Endothelial cell of umbilical vein (primary cell): Measurements from ENCODE around the gene SLC38A1. TPM values are rescaled to one million over a fixed set of nuclear protein-coding genes. Genes with fewer than 3 reads are reported as not detected.

Experiments
- BruUV-seq: library from RNA; stranded (reverse); fragments of 400-500 nt; replicated peaks from 2 replicates; lab custom pipeline; 2021; lab: Mats Ljungman, UMichigan
- CTCF ChIA-PET: fragments of 300-600, 350-600 bp; sonication (Branson Sonifier 250); formaldehyde crosslinking; loops from one replicate; lab custom pipeline; 2021; ENCODE audit warnings: antibody characterized with exemption, inconsistent platforms; lab: Charles Lee
- POLR2A ChIA-PET: fragments of 300-600, 350-600 bp; sonication (Branson Sonifier 250); formaldehyde crosslinking; loops from one replicate; lab custom pipeline; 2021; ENCODE audit warnings: antibody characterized with exemption, inconsistent platforms; lab: Charles Lee
- DNase-seq: peaks from one replicate; pipeline ENCODE4 v3.0.0-alpha.2; 2011; ENCODE audit warnings: low read depth, low spot score
- FAIRE-seq: peaks from 2 replicates; lab custom pipeline; 2011; peaks lifted over from hg19 to GRCh38; lab: Jason Lieb, UNC
- H2AFZ ChIP-seq: 2 replicates; pipeline ENCODE4 v1.6.0; 2012; ENCODE audit warnings: low read depth, low read length, control low read depth, inconsistent platforms
- H3K27ac ChIP-seq: 2 replicates; pipeline ENCODE4 v1.5.1; 2011; ENCODE audit warnings: low read depth, mild to moderate bottlenecking, control low read depth, low read length, moderate library complexity; ENCODE audit not compliant: insufficient read depth
- H3K27me3 ChIP-seq, 2 experiments: 2 replicates each; pipeline versions ENCODE4 v1.6.0 to v1.6.1; 2011; ENCODE audit warnings: low read length in 2 of 2, mixed read lengths in 1 of 2; ENCODE audit not compliant: control insufficient read depth in 2 of 2, insufficient read depth in 2 of 2
- H3K36me3 ChIP-seq, 2 experiments: 2 replicates in 1 of 2; 3 replicates in 1 of 2; pipeline ENCODE4 v1.5.1; 2011; ENCODE audit warnings: low read length in 2 of 2, mild to moderate bottlenecking in 1 of 2, moderate library complexity in 1 of 2; ENCODE audit not compliant: control insufficient read depth in 2 of 2, insufficient read depth in 2 of 2; ENCODE audit errors: extremely low read depth in 1 of 2
- H3K4me1 ChIP-seq: 3 replicates; pipeline ENCODE4 v1.5.1; 2011; ENCODE audit warnings: mild to moderate bottlenecking, low read length; ENCODE audit not compliant: control insufficient read depth, insufficient read depth; ENCODE audit errors: extremely low read depth
- H3K4me2 ChIP-seq: 2 replicates; pipeline ENCODE4 v1.6.1; 2011; ENCODE audit warnings: low read length, control low read depth, mixed read lengths; ENCODE audit not compliant: insufficient read depth
- H3K4me3 ChIP-seq, 3 experiments: fragments of 200-600 bp in 1 of 3; sonication (generic), shearing (Covaris generic) in 1 of 3; replicated peaks in 1 of 3; 2 replicates each; pipeline ENCODE4 v1.5.1; 2011 to 2016; ENCODE audit warnings: control low read depth in 3 of 3, low read length in 3 of 3, mild to moderate bottlenecking in 2 of 3, inconsistent platforms in 1 of 3, low read depth in 1 of 3, moderate library complexity in 1 of 3; ENCODE audit not compliant: insufficient read depth in 1 of 3
- H3K79me2 ChIP-seq: 2 replicates; pipeline ENCODE4 v1.6.0; 2012; ENCODE audit warnings: low read length, inconsistent platforms; ENCODE audit not compliant: control insufficient read depth, insufficient read depth
- H3K9ac ChIP-seq: replicated peaks from 2 replicates; pipeline ENCODE3; 2011; ENCODE audit warnings: low read length, control low read depth; ENCODE audit not compliant: insufficient read depth; ENCODE audit errors: extremely low read depth
- H3K9me1 ChIP-seq: replicated peaks from 3 replicates; pipeline ENCODE4 v1.6.0; 2011; ENCODE audit warnings: mild to moderate bottlenecking, low read length; ENCODE audit not compliant: control insufficient read depth, insufficient read depth; ENCODE audit errors: extremely low read depth
- H3K9me3 ChIP-seq: replicated peaks from 2 replicates; pipeline ENCODE4 v1.5.1; 2012; ENCODE audit warnings: low read length, inconsistent platforms; ENCODE audit not compliant: control insufficient read depth, insufficient read depth
- H4K20me1 ChIP-seq: replicated peaks from 2 replicates; pipeline ENCODE3; 2011; ENCODE audit warnings: mild to moderate bottlenecking, low read length; ENCODE audit not compliant: control insufficient read depth, insufficient read depth; ENCODE audit errors: extremely low read depth
- CTCF ChIP-seq, 2 donors: IDR thresholded peaks; 1 replicate in 1 of 2; 2 replicates in 1 of 2; pipeline ENCODE4 v1.5.1; 2011; ENCODE audit warnings: low read length in 2 of 2, mild to moderate bottlenecking in 2 of 2, moderate library complexity in 2 of 2, control low read depth in 1 of 2, inconsistent platforms in 1 of 2, low read depth in 1 of 2; ENCODE audit not compliant: insufficient read depth in 1 of 2; ENCODE audit errors: extremely low read depth in 1 of 2
- EZH2 ChIP-seq: IDR thresholded peaks from 2 replicates; pipeline ENCODE4 v1.6.1; 2012; ENCODE audit warnings: borderline replicate concordance, low read depth, mild to moderate bottlenecking, moderate library complexity, low read length, inconsistent platforms; ENCODE audit not compliant: severe bottlenecking
- FOS ChIP-seq: IDR thresholded peaks from 2 replicates; pipeline ENCODE4 v1.6.1; 2011; ENCODE audit warnings: mild to moderate bottlenecking, low read length, moderate library complexity, borderline replicate concordance; ENCODE audit not compliant: insufficient read depth
- GATA2 ChIP-seq: IDR thresholded peaks from 2 replicates; pipeline ENCODE4 v1.7.0; 2011; ENCODE audit warnings: low read depth, mild to moderate bottlenecking, moderate library complexity, mixed read lengths, low read length; ENCODE audit not compliant: insufficient read length, insufficient read depth
- JUN ChIP-seq: IDR thresholded peaks from 2 replicates; pipeline ENCODE4 v1.6.1; 2011; ENCODE audit warnings: borderline replicate concordance, low read depth; ENCODE audit not compliant: insufficient read length, insufficient read depth
- MAX ChIP-seq: IDR thresholded peaks from 2 replicates; pipeline ENCODE4 v1.6.1; 2011; ENCODE audit not compliant: insufficient read depth, insufficient read length
- MYC ChIP-seq: IDR thresholded peaks from one replicate; pipeline ENCODE4 v1.6.1; 2011; ENCODE audit warnings: mild to moderate bottlenecking, low read depth, low read length
- POLR2A ChIP-seq: IDR thresholded peaks from 2 replicates; pipeline ENCODE4 v1.6.1; 2012; ENCODE audit warnings: low read depth, mild to moderate bottlenecking, control low read depth, low read length
- POLR2AphosphoS5 ChIP-seq: IDR thresholded peaks from 2 replicates; pipeline ENCODE4 v1.6.1; 2012; ENCODE audit warnings: low read depth, mild to moderate bottlenecking, control low read depth, low read length, moderate library complexity; ENCODE audit not compliant: insufficient read depth
- dilution Hi-C: fragments of 300-500 bp; cut with MboI; formaldehyde crosslinking; loops from one replicate; pipeline ENCODE4 v1.15.0; 2019; ENCODE audit warnings: low sequenced_read_pairs; ENCODE audit not compliant: extremely low pct_ligation_motif_present
- intact Hi-C: fragments of 100-400 bp; cut with micrococcal nuclease; formaldehyde crosslinking; loops from one replicate; pipeline ENCODE4 v1.10.0; 2022
- polyA plus RNA-seq, 4 experiments: library from polyadenylated mRNA; depleted of rRNA in 3 of 4; stranded (reverse) in 3 of 4; unstranded in 1 of 4; fragments of >200 nt; gene quantifications; 2 replicates each; pipeline versions ENCODE4 v1.2.1 to v1.2.3, GENCODE V29; 2011 to 2012; ENCODE audit warnings: missing spikeins in 1 of 4
- total RNA-seq: library from RNA; stranded (reverse); gene quantifications from 2 replicates; pipeline ENCODE4 v1.2.3, GENCODE V29; 2021

Gene SLC38A1
- total and polyA plus RNA-seq, 2 donors (not counting 3 experiments of a cell fraction or from before 2014, with no cell fraction given) = 23.6 to 86.4 TPM

GRCh38 chr12:46148327-46149078 lies 120.3 kb downstream of the SLC38A1 start:
- ChIA-PET CTCF (interaction anchor here (1.0 kb wide), 1 partner anchor 24 kb away, joined by 8 read pairs; no protein-coding TSS in a partner anchor), POLR2A (no interaction called here)
- Histone ChIP-seq H3K27me3 (peaks cover 5 to 9% of the 10 kb centered on the region in 2 experiments), H3K9me1 (no peaks in the 10 kb centered on the region), H3K79me2 (no peaks in the 10 kb centered on the region), H3K9me3 (no peaks in the 10 kb centered on the region), H2AFZ (no peak overlapping the region), H3K9ac (no peak overlapping the region), H3K36me3 (no peaks in the 10 kb centered on the region), H3K4me1 (peaks cover 13% of the 10 kb centered on the region), H3K4me2 (no peak overlapping the region), H4K20me1 (no peaks in the 10 kb centered on the region), H3K27ac (no peak overlapping the region), H3K4me3 (no peak overlapping the region)
- intact Hi-C loops = no loop called here
- FAIRE-seq = no peak
- no peak for DNase-seq
- BruUV-seq = no TSS peak
- TF ChIP-seq EZH2 = no peak
- TF ChIP-seq POLR2AphosphoS5 = no peak
- no peak for TF ChIP-seq FOS
- TF ChIP-seq POLR2A = no peak
- no peak for TF ChIP-seq CTCF (IDR thresholded peaks at IDR 0.05; ENCODE audit: extremely low read depth in 1 of 2, insufficient read depth in 1 of 2, low read depth in 1 of 2, low read length in 2 of 2)
- no peak for TF ChIP-seq JUN
- no peak for TF ChIP-seq GATA2
- no peak for TF ChIP-seq MYC
- TF ChIP-seq MAX = no peak
- dilution Hi-C loops = no loop called here
